Stimulated activated CD4-positive, alpha-beta T cell treated with anti-CD3 and anti-CD28 coated beads, Interleukin-2, amount 100 ng/mL, for 24 hours (primary cell): ENCODE data around the gene WDR6.

Experiments
- DNase-seq, 2 donors: peaks; one replicate each; pipeline ENCODE4 v3.0.0-alpha.2; 2020

Gene WDR6

GRCh38 chr3:49016414-49017228, 9.4 kb downstream of the WDR6 start:
- DNase-seq, result no peak

GRCh38 chr3:49017229-49017970, 10.2 kb downstream of the WDR6 start:
- DNase-seq, result peak in 1 of 2 donors; percentile 31

- peak; percentile 67 to 70 for DNase-seq
These were observed 10.9 kb downstream of the WDR6 start, which contains the start of gene DALRD3 for GRCh38 chr3:49017971-49018706. Gene DALRD3 (minus strand): TSS chr3:49018580. CDS start chr3:49018564, 16 bp downstream.

GRCh38 chr3:49018707-49019006, 11.5 kb downstream of the WDR6 start:
- no peak for DNase-seq

- DNase-seq, result no peak
These were observed 12.7 kb downstream of the WDR6 start for GRCh38 chr3:49019941-49020329.

- DNase-seq, result peak in 1 of 2 donors; percentile 48
These were observed 13.4 kb downstream of the WDR6 start for GRCh38 chr3:49020330-49021212.

GRCh38 chr3:49021213-49021812, 14.1 kb downstream of the WDR6 start:
- peak; percentile 99 to 100 for DNase-seq

- DNase-seq, result peak; percentile 95
These were observed 14.9 kb downstream of the WDR6 start, which contains the start of gene NDUFAF3 for GRCh38 chr3:49021813-49022687. Gene NDUFAF3 (plus strand): TSS chr3:49022121. CDS start chr3:49022145, 24 bp downstream.

GRCh38 chr3:49022688-49023171, 15.5 kb downstream of the WDR6 start:
- peak in 1 of 2 donors; percentile 39 for DNase-seq

GRCh38 chr3:49023775-49024174, 16.6 kb downstream of the WDR6 start:
- DNase-seq, result no peak

GRCh38 chr3:49024449-49024848, 17.3 kb downstream of the WDR6 start:
- no peak for DNase-seq

GRCh38 chr3:49025005-49025792, 18.0 kb downstream of the WDR6 start:
- DNase-seq, result peak in 1 of 2 donors; percentile 24

- DNase-seq, result no peak
These were observed 18.8 kb downstream of the WDR6 start for GRCh38 chr3:49025793-49026520.

GRCh38 chr3:49026536-49026935, 19.3 kb downstream of the WDR6 start:
- no peak for DNase-seq

GRCh38 chr3:49027634-49028033, 20.4 kb downstream of the WDR6 start:
- DNase-seq, result no peak

- DNase-seq, result no peak
These were observed 21.1 kb downstream of the WDR6 start for GRCh38 chr3:49028298-49028672.

GRCh38 chr3:49028673-49029562, 21.7 kb downstream of the WDR6 start, which contains the start of gene IMPDH2:
Gene IMPDH2 (minus strand): TSS chr3:49029398. CDS start chr3:49029350, 48 bp downstream.
- DNase-seq, result peak; percentile 92 to 94

- no peak for DNase-seq
These were observed 22.3 kb downstream of the WDR6 start for GRCh38 chr3:49029563-49029884.
